ENCODE measurements around the gene DOK5. TPM values are rescaled to one million over a fixed set of nuclear protein-coding genes. Genes with fewer than 3 reads are reported as not detected.

The DOK5 gene
- total RNA-seq, 1 donor from 2014 or later = 0.69 TPM

DNA sequence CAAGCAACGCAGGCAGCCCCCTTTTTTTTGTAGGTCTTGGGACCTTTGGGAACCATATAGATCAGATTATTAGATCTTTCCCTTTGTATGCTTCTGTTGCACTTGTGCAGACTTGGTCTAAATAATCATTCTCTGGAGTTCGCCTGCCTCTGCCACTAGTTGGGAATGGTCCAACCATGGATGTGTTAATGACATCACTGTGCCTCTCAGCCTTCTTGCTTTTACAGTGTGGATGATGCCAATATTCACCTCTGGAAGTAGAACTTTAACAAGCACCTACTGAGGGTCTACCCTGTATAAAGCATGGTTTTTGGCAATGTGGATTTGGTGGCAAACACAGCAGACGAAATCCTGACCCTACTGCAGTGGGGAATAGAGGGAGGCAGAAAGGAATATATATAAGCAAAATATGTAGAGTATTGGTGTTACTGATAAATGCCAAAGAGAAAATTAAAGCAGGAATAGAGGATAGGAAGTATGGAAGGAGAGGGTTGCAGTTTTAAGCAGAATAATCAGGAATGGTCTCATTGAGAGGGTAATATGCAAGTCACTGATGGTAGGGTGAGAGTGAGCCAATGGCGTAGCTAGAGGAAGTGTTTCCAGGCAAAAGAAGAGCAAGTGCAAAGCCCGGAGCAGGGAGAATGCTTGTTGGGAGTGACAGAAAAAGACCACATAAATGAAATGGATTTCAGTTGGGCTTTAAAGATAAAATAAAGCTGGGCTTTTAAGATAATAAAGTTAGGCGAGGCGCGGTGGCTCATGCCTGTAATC is 97.5 kb downstream of the DOK5 start:
- H3K4me3 ChIP-seq = no peak overlapping the region
- no peaks in the 10 kb centered on the region for H3K27me3 ChIP-seq
- DNase-seq (no peak), ATAC-seq (no peak)
- intact Hi-C loops (cut with DNase I) = no loop called here
- H3K4me1 ChIP-seq = no peaks in the 10 kb centered on the region
- H3K27ac ChIP-seq = no peak overlapping the region
- TF ChIP-seq, protein P1, sequence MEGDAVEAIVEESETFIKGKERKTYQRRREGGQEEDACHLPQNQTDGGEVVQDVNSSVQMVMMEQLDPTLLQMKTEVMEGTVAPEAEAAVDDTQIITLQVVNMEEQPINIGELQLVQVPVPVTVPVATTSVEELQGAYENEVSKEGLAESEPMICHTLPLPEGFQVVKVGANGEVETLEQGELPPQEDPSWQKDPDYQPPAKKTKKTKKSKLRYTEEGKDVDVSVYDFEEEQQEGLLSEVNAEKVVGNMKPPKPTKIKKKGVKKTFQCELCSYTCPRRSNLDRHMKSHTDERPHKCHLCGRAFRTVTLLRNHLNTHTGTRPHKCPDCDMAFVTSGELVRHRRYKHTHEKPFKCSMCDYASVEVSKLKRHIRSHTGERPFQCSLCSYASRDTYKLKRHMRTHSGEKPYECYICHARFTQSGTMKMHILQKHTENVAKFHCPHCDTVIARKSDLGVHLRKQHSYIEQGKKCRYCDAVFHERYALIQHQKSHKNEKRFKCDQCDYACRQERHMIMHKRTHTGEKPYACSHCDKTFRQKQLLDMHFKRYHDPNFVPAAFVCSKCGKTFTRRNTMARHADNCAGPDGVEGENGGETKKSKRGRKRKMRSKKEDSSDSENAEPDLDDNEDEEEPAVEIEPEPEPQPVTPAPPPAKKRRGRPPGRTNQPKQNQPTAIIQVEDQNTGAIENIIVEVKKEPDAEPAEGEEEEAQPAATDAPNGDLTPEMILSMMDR (IDR thresholded peaks at IDR 0.05) = no peak
- no peaks in the 10 kb centered on the region for H3K9me3 ChIP-seq
- no peaks in the 10 kb centered on the region for H3K36me3 ChIP-seq

DNA sequence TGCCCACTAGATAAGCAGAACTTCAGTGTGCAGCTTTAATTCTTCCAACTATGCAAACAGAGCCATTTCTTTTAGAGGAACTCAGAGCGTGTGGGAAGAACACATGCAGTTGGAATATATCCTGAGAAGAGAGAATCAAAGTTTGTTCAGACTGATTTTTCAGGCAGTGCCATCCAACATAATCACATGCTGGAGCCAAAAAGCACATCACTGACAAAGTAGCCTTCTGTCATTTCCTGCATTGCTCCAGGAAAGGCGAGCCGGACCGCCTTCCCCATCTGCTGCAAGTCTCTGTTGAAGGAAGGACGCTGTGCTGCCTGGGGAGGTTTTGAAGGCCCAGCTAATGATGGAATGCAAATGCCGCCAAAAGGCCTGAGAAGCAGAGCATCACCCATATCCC is 98.4 kb downstream of the DOK5 start:
- TF ChIP-seq, protein P1 (IDR thresholded peaks at IDR 0.05) = no peak
- no peaks in the 10 kb centered on the region for H3K4me1 ChIP-seq
- no peaks in the 10 kb centered on the region for H3K27me3 ChIP-seq
- no peak overlapping the region for H3K27ac ChIP-seq
- intact Hi-C loops (cut with DNase I) = no loop called here
- DNase-seq (no peak), ATAC-seq (no peak)
- no peak overlapping the region for H3K4me3 ChIP-seq
- no peaks in the 10 kb centered on the region for H3K9me3 ChIP-seq
- no peaks in the 10 kb centered on the region for H3K36me3 ChIP-seq

DNA sequence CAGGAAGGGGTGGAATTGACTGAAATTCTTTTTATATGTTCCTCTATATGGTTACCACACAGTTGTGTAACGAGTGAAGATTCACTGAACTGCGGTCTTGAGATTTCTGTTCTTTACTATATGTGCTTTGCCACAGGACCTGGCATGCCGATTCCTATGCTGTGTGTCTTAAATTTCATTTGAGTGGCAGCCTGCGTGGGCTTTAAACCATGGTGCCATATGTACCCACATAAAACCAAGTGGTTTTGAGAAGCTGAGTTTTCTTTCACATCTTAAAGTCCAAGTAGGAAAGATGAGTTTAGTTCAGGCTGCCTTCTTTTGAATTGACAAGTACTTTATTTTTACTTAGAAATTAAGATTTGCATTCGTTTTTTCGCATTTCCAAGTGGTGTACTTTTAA is 101.1 kb downstream of the DOK5 start:
- H3K36me3 ChIP-seq = no peaks in the 10 kb centered on the region
- no peaks in the 10 kb centered on the region for H3K9me3 ChIP-seq
- DNase-seq (no peak), ATAC-seq (no peak)
- TF ChIP-seq, protein P1 (IDR thresholded peaks at IDR 0.05) = no peak
- no peak overlapping the region for H3K4me3 ChIP-seq
- no peaks in the 10 kb centered on the region for H3K27me3 ChIP-seq
- intact Hi-C loops (cut with DNase I) = no loop called here
- H3K27ac ChIP-seq = no peak overlapping the region
- H3K4me1 ChIP-seq = no peaks in the 10 kb centered on the region

DNA sequence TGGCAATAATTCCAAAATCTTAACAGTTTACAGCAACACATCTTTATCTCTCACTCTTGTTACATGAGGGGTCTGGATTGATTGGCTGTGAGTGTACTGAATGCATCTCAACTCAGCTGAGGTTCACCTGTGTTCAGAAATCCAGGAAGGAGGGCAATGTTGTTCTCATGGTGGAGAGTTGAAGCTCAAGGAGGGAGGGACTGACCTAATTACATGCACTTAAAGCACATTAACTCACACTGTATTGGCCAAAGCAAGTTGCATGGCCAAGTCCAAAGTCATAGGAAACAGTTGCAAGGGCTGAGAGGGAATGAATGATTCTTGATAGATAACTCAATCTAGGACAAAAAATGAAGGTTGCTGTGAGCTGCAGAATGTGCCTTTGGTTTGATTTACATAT is 102.2 kb downstream of the DOK5 start:
- Histone ChIP-seq H3K27ac (no peak overlapping the region), H3K36me3 (no peaks in the 10 kb centered on the region), H3K4me3 (no peak overlapping the region), H3K27me3 (no peaks in the 10 kb centered on the region), H3K4me1 (no peaks in the 10 kb centered on the region), H3K9me3 (no peaks in the 10 kb centered on the region)
- ATAC-seq = no peak
- TF ChIP-seq, protein P1 (IDR thresholded peaks at IDR 0.05) = no peak
- intact Hi-C loops (cut with DNase I) = no loop called here
- DNase-seq = no peak

DNA sequence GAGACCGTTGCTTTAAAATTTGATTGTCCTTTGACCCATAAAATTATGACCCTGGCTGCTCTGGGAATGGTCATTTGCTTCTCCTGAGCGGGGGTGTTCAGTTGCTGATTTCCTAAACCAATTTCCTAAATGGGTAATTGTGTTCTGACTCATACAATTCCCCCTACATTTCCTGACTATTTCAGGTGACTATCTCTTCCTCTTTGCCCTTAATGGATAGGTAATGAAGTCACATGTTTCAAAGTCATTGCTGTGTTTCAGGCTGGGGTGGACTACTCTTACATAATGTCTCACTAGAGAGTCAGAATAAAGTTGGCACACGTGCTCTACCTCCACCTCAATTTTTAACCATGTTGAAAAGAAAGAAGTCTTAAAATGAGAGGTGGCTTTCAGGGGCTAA is 109.8 kb downstream of the DOK5 start:
- Histone ChIP-seq H3K4me1 (no peaks in the 10 kb centered on the region), H3K36me3 (no peaks in the 10 kb centered on the region)
- TF ChIP-seq, protein P1 (IDR thresholded peaks at IDR 0.05) = no peak

More for the DNA sequence above, 109.8 kb downstream of the DOK5 start:
- H3K9me3 ChIP-seq = no peaks in the 10 kb centered on the region
- no peak overlapping the region for H3K27ac ChIP-seq
- DNase-seq (no peak), ATAC-seq (no peak)
- H3K4me3 ChIP-seq = no peak overlapping the region
- no peaks in the 10 kb centered on the region for H3K27me3 ChIP-seq
- intact Hi-C loops (cut with DNase I) = no loop called here

Measured in upper lobe of right lung (tissue), 1 donor.